Esophagus muscularis mucosa (tissue), 3 donors: ENCODE data around the gene NUP133.

Experiments used
- CTCF ChIP-seq, 3 experiments: fragments of 200-600 bp in 2 of 3; fragments of 450-650 bp in 1 of 3; sonication (generic) in 2 of 3; IDR thresholded peaks; one replicate each; pipeline ENCODE4 v1.5.1; 2017 to 2019; ENCODE audit warnings: antibody characterized with exemption in 3 of 3, mild to moderate bottlenecking in 2 of 3, moderate library complexity in 1 of 3
- POLR2A ChIP-seq: fragments of 450-650 bp; IDR thresholded peaks from one replicate; pipeline ENCODE4 v1.6.1; 2017; ENCODE audit warnings: antibody characterized with exemption, moderate library complexity, mild to moderate bottlenecking, low read depth

DNA sequence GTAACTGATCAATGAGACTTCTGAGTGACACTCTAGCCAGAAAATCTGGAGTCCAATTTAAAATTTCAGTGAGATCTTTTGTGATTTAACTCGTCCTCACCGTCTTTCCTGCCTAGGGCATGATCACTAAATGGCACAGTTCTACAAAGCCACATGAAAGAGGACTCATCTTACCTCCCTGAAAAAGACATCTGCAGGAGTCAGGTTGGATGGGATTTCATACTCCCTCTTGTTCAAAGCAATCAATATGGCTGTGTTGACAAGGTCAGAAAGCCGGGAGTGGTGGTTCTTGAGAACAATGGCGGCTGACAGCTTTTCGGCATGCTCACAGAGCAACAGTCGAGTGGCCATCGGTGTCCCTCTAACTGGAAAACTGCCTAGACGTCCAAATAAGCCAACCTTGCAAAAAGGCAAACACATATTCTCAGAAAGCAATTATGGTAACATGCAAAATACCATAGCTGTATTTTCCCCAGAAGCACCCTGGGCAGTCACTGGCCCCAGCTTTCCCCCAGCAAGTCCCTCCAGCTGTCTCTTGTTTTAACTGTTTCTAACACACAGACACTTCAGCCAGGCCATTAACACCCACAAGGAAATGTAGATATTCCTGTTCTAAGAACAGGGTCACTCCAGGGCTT lies 37.6 kb downstream of the NUP133 start:
- no peak for TF ChIP-seq CTCF (IDR thresholded peaks at IDR 0.05)
- no peak for TF ChIP-seq POLR2A
